Left colon (tissue), 2 donors: ENCODE data around the gene PEX6. TPM values are rescaled to one million over a fixed set of nuclear protein-coding genes. Genes with fewer than 3 reads are reported as not detected.
"Not testable (repeated sequence)": the region's sequence is repeated elsewhere in the genome, so short reads cannot be mapped to it uniquely, and the experiment has no call there.

Experiments
- ATAC-seq: fragments of 200-7000 bp; cut with Tn5 transposase; one replicate; pipeline ENCODE4 v1.9.1; 2020; ENCODE audit warnings: mild to moderate bottlenecking, moderate library complexity
- DNase-seq, 2 donors: peaks; one replicate each; pipeline ENCODE4 v3.0.0-alpha.2; 2020
- intact Hi-C, 2 donors: fragments of 100-400 bp; cut with DNase I in 1 of 2; cut with micrococcal nuclease in 1 of 2; formaldehyde crosslinking; loops; one replicate each; pipeline versions ENCODE4 v1.11.2 to v1.14.0; 2022; cut with DNase I, micrococcal nuclease
- total RNA-seq, 2 donors: library from RNA; stranded (reverse); fragmentation: NEBNext Ultra II Directional; extraction: Animal tissue kit (Norgen Biotek cat#: 25700); gene quantifications; one replicate each; pipeline ENCODE4 v1.2.1, GENCODE V29; 2021
- donor health status: DM: no; HTN: no; CAD: no.
- donor health status: DM: yes; HTN: yes; CAD: no.

PEX6 gene
- total RNA-seq, 2 donors from 2014 or later: 22.4 to 26.9 TPM

- ATAC-seq (no peak), DNase-seq (no peak)
- intact Hi-C loops: no loop called here
These were observed 36.5 kb downstream of the PEX6 start for GRCh38 chr6:42942444-42942843.

GRCh38 chr6:42941356-42941755 lies 37.6 kb downstream of the PEX6 start:
- intact Hi-C loops, DNase-seq, ATAC-seq: not testable (repeated sequence)

GRCh38 chr6:42940493-42941045 lies 38.4 kb downstream of the PEX6 start:
- intact Hi-C loops: no loop called here
- no peak for DNase-seq
- ATAC-seq: no peak

GRCh38 chr6:42939810-42940167 lies 39.2 kb downstream of the PEX6 start:
- no peak for ATAC-seq
- DNase-seq: no peak
- intact Hi-C loops: no loop called here

- peak; percentile 38 for ATAC-seq
These were observed 39.8 kb downstream of the PEX6 start for GRCh38 chr6:42938987-42939809.

GRCh38 chr6:42938428-42938796 lies 40.6 kb downstream of the PEX6 start:
- ATAC-seq (no peak), DNase-seq (no peak)
- intact Hi-C loops: no loop called here

More at GRCh38 chr6:42938987-42939809, 39.8 kb downstream of the PEX6 start:
- DNase-seq: no peak
- intact Hi-C loops: no loop called here

- no peak for ATAC-seq
- intact Hi-C loops: no loop called here
- no peak for DNase-seq
These were observed 41.2 kb downstream of the PEX6 start for GRCh38 chr6:42937548-42938427.

GRCh38 chr6:42936398-42936797 lies 42.6 kb downstream of the PEX6 start:
- no peak for DNase-seq
- no peak for ATAC-seq
- intact Hi-C loops: no loop called here

GRCh38 chr6:42935322-42935721 lies 43.7 kb downstream of the PEX6 start:
- intact Hi-C loops: no loop called here
- no peak for DNase-seq
- ATAC-seq: no peak

- intact Hi-C loops: no loop called here
- DNase-seq: no peak
- ATAC-seq: no peak
These were observed 45.8 kb downstream of the PEX6 start for GRCh38 chr6:42933205-42933604.

- intact Hi-C loops: no loop called here
- no peak for DNase-seq
- ATAC-seq: no peak
These were observed 46.6 kb downstream of the PEX6 start for GRCh38 chr6:42932412-42932811.

GRCh38 chr6:42929821-42930360 lies 49.1 kb downstream of the PEX6 start:
- ATAC-seq: peak; percentile 14
- DNase-seq: peak in 1 of 2 donors; percentile 45
- intact Hi-C loops: no loop called here

GRCh38 chr6:42928986-42929820 lies 49.8 kb downstream of the PEX6 start, which contains the start of gene CNPY3:
CNPY3 (plus strand) TSS chr6:42929480; CDS start chr6:42929571, 91 bp downstream.
- ATAC-seq: peak; percentile 94
- intact Hi-C loops: no loop called here
- peak; percentile 94 to 95 for DNase-seq

- intact Hi-C loops: no loop called here
- ATAC-seq (no peak), DNase-seq (no peak)
These were observed 53.6 kb downstream of the PEX6 start for GRCh38 chr6:42925248-42925857.

- no peak for DNase-seq
- intact Hi-C loops: no loop called here
- no peak for ATAC-seq
These were observed 55.3 kb downstream of the PEX6 start for GRCh38 chr6:42923666-42924065.

- ATAC-seq (no peak), DNase-seq (no peak)
- intact Hi-C loops: no loop called here
These were observed 57.2 kb downstream of the PEX6 start for GRCh38 chr6:42921801-42922200.

- intact Hi-C loops: no loop called here
- ATAC-seq (no peak), DNase-seq (no peak)
These were observed 62.7 kb downstream of the PEX6 start for GRCh38 chr6:42916288-42916687.

GRCh38 chr6:42915732-42916131 lies 63.2 kb downstream of the PEX6 start, which contains the start of gene PTCRA:
PTCRA (plus strand) TSS chr6:42916053; CDS start chr6:42916070, 17 bp downstream.
- intact Hi-C loops: no loop called here
- ATAC-seq (no peak), DNase-seq (no peak)
